Erythroblast (primary cell): ENCODE data around the gene DIP2C.

Source experiments
- GATA1 ChIP-seq: IDR thresholded peaks from 2 replicates; pipeline ENCODE4 v1.6.1; 2011; ENCODE audit warnings: low read depth, mild to moderate bottlenecking, control low read depth, low read length, moderate library complexity
- POLR2A ChIP-seq: IDR thresholded peaks from 2 replicates; pipeline ENCODE4 v1.6.1; 2011; ENCODE audit warnings: mild to moderate bottlenecking, low read length

DNA sequence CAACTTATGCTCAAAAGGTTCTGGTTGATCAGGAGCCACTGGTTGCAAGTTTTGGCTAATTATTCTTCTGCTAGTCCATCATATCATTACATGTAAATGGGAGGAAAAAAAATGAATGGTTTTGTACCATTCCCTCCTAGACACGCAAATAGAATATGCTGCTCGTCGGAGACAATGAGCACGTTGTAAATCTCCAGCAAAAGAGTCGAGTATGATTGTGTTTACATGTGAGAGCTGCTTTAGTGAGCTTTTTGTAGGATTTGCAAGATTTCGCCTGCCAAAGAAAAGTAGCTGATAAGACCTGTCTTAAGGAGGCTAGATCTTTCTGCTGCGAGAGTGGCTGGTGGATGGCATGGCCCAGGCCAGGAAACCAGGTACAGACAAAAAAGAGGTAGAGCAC is 445.2 kb downstream of the DIP2C start:
- TF ChIP-seq POLR2A = no peak
- no peak for TF ChIP-seq GATA1
